GM19240 (cell line): Measurements from ENCODE around the gene DCXR.

Experiments used
- DNase-seq: peaks from one replicate; pipeline ENCODE4 v3.0.0; 2011; ENCODE audit warnings: low spot score; ENCODE audit not compliant: insufficient read length

The DCXR gene

DNA sequence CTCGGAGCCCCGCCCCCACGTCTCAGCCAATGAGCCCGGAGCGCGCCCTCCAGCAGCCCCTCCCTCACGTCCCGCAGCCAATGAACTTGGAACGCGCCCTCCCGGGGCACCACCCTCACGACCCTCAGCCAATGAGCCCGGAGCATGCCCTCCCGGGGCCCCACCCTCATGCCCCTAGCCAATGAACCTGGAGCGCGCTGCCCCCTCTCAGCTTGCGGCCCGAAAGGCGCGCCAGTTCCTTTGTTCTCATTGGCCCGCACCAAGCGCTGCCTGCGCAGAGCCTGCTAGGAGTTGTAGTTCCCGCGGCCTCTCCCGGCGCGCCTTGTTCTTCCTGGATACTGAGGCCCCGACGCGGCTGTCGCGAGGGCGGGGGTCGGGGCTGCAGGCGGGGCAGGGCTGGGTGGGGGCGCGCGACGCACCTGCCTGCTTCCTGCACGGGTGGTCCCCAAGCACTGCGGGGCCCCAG is 14.5 kb downstream of the DCXR start, which contains the start of gene LRRC45:
Gene LRRC45, plus strand, starts transcription at position 325 of the 466 bp plus-strand sequence. CDS start 339 bp downstream, outside the sequence.
- DNase-seq: peak; percentile 99

DNA sequence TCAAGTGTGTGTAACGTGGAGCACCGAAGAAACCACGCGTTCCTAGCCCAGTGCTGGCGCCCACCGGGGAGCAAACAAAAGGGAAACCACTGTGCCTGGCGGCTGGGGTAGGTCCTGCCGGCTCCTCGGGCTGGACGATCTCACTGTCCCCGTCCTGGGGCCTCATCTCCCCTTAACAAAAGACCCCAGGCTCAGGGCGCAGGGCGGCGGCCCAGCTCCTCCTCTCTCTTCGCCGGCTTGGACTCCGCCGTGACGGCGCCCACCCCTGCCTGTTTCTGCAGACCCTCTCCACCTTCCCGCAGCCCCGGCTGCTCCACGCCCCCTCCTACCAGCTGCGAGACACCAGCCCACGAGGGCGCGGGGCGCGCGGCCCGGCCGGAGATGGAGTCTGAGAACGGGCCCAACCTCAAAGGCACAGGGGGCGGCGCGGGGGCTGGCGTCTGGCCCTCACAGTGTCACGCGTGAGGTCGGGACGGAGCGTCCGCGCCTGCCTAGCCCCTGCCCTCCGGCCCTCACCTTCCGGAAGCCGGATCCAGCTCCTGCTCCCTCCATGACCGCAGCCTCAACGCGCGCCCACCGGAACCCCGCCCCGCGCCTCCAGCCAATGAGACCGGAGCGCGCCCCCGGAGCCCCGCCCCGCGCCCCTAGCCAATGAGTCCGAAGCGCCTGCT is 15.1 kb downstream of the DCXR start, which contains the start of gene CENPX:
Gene CENPX, minus strand, starts transcription at position 569 of the 671 bp plus-strand sequence. Its CDS starts 17 bp downstream, at position 552.
- DNase-seq: no peak

DNA sequence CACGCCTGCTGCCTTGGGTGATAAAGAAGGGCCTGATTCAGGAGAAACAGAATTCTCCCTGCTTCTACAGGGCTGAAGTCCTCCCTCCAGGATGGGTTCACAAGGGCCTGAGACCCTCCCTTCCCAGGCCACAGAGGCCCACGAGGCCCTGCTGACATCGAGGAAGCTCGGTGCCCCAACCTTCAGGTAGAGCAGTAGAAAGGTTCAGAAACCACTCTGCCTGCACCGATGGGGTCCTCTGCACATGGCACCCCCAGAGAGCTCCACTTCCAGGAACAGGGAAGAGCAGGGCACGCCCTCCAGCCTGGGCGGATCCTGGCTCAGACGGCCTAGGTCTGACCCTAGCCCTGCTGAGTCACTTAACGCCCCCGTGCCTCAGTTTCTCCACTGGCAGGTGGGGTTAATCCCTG is 15.6 kb downstream of the DCXR start:
- no peak for DNase-seq

DNA sequence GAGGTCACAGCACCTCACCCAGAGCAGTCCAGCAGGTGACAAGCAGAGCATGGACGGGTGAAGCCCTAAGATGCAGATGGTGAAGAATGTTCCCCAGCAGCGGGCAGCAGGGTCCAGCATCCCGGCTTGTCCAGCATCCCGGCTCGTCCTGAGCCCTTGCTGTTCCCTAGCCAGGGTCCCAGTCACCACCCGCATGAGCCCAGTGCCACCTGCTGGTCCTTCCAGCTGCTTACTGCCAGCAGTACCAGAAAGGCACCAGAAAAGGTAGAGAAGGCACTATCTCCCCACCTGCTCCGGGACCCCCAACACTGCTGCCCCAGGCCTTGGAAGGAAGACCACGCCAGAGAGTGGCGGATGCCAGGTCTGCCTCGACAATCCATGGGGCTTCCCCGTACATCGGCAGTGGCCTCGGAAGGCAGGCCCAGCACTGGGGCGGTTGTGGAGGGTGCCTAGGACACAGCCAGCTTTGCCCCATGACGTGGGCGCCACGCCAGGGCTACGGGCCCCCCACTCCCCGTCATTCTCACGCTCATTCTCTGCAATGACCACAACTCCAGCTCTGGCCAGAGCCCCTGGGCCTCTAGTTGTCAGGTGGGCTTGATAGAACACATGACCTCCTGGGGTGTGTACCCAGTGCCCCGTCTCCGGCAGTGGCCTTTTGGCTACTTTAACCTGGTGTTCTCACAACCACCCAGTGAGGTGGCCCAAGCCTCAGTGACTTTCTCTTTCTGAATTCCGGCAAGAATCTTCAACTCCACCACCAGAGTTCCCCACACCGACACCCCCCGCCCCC is 16.2 kb downstream of the DCXR start:
- no peak for DNase-seq

DNA sequence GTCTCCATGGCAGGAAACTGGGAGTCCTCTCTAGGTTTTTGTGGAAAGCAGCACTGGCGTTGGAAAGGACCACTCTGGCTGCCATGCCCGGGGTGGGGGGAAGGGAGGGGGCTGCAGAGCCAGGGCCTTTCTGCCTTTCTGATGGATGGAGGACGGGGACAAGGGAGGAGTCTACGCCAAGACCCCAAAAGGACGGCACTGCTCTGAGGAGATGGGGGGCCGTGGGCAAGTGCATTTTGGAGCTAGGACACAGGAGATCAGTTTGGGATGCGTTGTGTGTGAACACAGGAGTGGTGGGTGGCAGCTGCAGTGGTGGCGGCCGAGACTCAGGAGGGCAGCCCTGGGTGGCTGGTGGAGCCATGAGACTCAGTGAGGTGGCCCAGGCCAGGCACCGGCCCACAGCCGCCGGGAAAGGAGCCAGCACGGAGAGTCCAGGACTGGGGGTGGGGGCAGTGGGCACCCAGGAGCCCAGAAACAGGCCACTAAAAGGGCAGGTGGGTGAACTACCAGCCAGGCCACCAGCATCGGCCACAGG is 16.9 kb downstream of the DCXR start:
- no peak for DNase-seq

DNA sequence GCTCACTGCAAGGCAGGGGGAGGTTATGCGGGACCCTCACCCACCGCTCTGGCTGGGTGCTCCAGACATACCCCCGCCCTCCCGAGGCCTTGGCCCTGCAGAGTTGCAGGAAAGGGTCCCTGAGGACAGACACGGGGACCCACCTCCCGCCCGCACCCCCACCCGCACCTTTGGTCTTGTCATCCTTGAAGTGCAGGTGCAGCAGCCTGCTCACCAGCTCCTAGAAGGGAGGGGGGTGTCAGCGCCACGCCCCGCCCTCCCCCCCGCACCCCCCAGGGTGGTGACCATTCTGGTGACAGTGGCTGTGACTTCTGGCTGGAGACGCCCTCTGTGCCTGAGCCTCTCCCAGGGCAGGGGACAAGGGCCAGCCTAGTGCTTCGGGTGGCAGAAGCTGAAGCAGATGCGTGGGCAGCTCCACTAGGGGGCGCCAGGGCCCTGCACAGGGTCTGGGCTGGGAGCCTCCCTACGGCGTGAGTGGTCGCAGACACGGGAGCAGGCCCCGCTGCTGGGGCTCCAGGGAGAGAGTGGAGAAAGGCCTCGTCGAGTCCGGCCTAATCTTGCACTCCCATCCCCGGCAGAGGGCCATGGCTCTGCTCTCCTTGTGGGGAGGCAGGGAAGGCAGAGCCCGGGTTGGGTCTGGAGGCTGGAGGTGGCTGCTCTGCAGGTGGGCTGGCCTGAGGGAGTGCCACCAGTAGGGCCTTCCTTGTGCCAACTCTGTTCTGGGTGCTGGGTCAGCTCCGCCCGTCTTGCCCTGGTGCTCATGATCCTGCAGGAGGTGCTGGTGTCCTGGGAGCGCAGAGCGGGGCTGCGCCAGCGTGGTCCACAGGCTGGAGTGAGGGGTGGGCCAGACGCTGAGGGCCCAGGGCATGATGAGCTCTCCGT is 17.6 kb downstream of the DCXR start:
- peak; percentile 66 for DNase-seq

DNA sequence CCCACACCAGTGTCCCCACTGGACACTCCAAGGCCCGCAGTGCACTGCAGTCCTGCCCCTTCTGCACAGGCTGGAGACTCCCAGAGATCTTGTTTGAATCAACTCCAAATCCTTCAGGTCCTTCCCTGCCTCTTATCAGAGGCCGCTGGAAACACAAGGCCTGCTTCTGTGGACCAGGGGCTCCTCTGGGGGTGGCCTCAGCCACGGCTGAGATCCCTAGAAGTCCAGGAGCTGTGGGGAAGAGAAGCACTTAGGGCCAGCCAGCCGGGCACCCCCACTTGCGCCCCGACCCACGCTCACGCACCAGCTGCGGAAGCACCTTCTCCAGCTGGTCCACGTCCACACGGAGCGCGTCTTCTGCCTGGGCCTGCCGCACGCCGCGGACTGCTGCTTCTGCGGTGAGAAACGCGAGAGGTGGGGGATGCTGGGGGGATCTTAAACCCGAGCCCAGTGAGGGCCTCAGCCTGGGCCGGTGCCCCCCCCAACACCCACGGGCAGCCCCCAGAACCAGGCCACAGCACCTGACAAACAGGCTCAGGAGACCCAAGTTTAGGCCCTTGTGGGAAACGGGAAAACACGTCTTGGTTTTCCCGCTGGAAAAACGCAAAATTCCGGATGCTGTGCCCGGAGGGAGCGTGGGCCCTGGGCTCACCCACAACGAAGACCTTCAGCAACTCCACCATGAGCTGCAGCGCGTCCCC is 18.4 kb downstream of the DCXR start:
- no peak for DNase-seq

DNA sequence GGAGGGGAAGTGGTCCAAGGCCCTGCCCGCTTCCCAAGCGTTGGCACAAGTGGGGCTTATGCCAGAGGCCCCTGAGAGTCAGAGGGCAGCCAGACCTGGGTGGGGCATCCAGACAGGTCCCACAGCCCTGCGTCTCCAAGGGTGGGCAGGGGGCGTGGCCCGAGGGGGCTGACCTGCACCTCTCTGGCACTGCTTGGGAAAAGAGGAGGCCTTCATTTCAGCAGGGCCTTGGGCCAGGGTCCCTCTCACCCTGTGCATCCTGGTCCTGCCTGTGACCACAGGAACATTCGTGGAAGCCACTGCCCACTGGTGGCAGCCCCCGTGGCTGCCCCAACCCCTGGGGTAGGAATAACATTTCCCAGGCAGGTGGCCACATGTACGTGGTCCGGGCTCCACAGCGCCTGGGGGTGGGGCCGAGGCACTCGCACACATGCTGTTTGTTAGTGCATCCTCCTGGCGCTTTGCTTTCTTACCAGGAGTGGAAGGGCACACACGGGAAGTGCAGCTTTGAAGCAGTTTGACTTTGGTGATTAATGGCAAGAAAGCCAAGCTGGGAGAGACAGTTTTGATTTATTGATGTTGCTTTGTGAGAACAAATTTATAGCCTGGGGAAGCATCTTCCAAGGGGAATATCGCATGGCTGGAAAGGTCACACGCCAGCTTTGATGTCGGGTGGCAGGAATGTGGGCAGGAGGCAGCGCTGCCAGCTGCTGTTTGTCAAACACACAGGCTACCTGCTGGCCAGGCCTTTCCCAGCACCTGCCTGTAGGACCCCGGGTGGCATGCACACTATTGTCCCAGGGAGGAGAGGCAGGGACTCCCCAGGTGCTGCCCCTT is 19.1 kb downstream of the DCXR start:
- no peak for DNase-seq

DNA sequence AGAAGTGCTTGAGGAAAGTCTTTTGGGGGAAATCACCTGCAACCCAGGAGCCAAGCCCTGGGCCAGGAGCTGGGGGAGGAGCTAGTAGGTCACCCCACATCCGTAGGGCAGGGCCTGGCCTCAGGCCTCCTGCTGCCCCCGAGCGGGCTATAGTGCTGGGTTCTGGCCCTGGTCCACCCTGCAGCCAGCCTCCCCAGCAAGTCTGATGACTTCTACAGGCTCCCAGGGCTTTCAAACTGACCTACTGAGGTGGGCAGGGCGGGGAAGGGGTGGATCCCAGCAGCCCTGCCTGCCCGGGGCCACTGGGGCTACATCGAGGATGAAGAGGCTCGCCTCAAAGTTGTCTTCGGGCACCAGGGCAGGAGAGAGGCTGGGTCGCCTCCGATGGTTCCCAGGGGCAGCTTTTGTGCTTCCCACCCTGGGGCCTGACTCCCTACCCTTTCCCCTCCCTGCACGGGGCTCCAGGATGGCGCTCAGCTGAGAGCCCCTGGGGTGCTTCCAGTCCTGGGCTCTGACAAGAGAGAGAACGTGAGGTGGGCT is 19.8 kb downstream of the DCXR start:
- DNase-seq: no peak

DNA sequence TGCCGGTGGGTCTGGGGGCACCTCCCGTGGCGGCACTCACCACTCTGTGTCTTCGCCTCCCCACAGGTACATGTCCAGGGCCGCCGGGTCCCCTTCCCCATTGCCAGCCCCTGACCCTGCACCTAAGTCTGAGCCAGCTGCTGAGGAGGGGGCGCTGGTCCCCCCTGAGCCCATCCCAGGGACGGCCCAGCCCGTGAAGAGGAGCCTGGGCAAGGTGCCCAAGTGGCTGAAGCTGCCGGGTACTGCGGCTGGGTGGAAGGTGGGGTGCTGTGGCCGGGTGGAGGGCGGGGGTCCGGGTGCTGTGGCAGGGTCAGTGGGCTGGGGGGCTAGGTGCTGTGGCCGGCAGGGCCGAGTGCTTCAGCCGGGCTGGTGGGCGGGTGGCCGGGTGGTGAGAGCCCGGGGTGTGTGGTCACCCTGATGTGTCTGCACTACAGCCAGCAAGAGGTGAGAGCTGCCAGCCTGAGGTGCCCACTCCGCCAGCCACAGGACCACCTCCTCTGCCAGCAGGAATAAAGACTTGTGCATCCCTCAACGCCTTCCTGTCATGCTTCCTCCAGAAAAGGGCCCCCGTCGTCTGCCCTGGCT is 20.5 kb downstream of the DCXR start:
- DNase-seq: no peak

DNA sequence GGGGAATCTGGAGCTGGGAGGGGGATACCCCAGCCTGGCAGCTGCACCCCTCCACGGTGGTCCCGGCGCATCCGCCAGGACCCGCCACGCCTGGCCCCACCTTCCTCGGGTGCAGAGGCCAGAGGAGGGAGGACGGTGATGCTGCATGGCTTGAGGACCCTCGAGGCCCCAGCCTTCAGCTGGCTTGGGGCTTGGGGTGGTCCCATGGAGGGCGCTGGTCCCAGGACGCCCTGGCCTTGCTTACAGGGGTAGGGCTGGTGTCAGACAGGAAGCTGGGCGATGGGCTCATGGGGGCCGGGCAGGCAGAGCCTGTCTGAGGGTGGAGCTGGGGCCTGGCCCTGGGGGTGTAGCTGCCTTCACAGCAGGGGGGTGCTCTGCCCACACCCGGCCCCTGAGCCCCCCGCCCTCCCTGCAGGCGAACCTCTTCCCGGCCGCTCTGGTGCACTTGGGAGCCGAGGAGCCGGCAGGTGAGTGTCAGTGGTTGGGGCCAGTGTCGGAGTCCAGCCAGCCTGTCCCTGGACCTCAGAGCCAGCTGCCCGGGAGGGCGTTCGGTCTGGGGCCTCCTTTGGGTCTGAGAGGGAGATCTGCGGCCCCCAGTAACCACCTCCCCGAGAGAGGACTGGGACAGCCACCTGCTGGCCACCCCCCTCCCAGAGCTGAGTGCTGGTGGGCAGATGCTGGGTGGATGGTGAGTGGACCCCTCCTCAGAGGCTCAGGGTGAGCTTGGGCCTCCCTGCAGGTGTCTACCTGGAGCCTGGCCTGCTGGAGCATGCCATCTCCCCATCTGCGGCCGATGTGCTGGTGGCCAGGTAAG is 21.2 kb downstream of the DCXR start:
- DNase-seq: no peak

DNA sequence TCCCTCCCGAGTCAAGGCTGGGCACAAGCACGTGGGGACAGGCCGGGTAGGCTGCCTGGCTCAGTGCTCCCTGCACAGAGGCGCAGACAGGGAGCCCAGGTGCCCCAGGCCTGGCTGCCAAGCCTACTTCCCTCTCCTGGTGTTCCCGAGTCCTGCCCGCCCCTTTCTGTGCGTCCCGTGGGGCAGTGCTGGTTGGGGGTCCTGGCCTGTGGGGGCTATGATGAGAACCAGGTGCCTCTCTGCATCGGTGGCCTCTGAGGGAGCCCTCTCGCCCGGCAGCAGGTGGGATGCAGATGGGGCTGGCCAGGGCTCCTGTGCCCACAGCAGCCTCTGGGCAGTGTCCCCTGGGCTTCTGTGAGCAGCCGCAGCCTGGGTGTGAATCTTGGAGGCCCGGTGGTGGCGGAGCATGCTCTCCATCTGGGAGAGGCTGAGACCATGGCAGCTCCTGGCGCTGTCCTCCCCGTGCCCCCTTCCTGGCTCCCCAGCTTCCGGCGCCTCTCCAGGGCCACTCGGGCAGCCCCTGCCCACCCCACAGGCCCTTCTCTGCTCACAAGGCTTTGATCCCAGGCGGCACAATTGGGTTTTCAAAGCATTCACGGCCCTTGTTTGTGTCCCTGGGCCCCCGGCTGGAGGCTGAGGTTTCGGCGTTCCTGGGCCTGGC is 22.1 kb downstream of the DCXR start:
- no peak for DNase-seq

DNA sequence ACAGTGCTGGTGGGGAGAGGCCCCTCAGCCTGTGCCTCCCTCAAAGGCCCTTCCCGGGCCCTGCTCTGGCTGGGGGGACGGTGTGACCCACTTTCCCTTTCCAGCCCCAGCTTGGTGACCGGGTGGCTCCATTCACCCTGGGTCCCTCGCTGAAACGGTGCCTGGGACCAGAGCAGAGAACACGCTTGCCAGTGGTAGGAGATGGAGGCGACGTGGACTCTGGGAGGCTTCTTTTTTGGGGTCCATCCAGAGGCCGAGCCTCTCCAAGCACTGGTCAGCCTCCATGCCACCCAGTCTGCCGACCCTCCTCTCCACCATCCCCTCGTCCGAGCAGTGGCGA is 22.6 kb downstream of the DCXR start:
- DNase-seq: no peak

DNA sequence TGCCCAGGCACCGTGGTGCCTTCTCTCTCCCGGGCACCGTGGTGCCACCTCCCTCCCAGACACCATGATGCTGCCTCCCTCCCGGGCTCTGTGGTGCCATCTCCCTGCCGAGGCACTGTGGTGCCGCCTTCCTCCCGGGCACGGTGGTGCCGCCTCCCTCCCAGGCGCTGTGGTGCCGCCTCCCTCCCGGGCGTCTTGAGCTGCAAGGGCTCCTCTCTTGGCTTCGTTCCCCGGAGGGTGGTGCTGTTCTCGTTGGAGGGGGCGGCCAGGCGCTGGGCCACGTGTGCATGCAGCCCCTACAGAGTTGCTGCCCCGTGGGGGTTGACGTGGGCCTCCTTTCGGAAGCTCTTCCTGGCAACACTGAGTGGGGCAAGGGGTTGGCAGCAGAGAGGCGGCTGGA is 23.1 kb downstream of the DCXR start:
- no peak for DNase-seq

DNA sequence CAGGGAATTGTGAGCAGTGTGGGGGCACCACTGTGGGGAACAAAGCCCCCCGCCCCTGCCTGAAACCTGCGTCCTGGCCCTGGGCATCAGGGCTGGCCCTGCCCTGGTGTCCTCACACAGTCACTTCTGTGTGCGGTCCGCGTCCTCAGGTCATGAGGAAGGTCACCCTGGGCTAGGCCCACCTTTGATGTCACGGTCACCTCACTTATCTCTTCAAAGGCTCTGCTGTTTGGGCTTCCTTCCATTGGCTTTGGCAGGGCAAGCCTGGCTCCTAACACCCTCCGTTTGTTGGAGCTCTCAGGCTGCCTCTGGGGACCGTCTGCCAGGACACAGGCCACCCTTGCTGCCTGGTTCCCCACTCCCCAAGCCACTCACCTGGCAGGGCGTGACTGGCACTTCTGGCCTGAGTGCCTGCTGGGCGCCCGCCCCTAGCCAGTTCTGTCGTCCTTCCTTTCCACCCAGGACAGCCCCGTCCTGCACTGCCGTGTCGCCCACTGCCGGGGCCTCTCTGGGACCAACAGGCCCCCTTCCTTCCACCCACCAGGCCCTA is 23.6 kb downstream of the DCXR start:
- DNase-seq: no peak

DNA sequence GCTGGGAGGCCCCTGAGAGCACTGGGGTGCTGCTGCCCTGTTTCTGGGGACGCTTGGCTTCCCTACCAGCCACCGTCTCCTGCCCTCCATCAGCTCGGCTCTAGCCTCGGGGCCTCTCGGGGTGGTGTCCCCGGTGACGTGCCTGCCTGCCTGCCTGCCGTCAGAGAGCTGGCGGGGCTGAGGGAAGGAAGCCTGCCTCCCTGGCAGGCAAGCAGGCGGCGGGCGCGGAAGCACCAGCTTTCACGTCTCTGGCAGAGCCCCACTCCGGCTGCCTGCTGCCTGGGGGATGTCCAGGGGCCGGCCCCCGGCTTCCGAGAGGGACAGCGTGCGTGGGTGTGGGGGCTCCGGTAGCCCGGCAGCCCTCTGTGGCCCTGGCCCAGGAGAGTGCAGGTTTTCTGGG is 24.2 kb downstream of the DCXR start:
- DNase-seq: no peak

DNA sequence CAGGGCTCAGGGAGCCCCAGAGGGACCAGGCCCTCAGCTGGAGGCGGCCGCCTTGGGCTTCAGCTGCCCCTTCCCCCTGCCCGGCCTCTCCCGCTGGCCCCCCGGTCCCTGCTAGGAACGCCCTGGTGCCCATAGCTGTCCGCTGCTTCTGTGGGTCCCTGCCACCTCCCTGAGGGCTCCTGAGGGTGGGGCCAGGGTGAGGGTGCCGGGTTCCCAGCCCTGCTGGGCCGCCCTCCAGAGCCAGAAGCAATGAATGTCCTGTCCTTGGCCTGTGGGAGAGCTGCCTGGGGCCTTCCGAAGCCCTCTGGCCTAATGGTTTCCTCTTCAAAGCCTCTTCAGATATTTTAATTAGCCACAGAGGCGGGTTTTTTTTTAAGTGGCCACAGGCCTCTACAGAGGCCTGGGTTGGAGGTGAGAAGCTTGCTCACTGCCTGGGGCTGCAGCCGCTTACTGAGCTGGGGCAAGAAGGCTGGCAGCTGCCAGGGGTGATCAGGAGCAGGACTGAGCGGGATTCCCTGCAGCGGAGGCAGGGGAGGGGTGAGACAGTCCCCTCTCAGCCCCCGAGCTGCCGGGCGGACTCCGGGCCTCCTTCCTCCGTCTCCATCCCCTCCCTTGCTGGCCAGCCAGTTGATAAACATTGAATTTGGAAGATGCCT is 24.7 kb downstream of the DCXR start:
- DNase-seq: no peak
